HepG2 (cell line): Measurements from ENCODE around the gene TMEFF1.

Experiments
- ESRRA ChIP-seq: sonication (generic); formaldehyde crosslinking; IDR thresholded peaks from 2 replicates; pipeline ENCODE4 v1.5.1; 2020; ENCODE audit warnings: mild to moderate bottlenecking, low read depth, missing genetic modification reagents
- TF ChIP-seq, protein P1 (sequence below): sonication (generic); formaldehyde crosslinking; IDR thresholded peaks from 2 replicates; pipeline ENCODE4 v1.4.0; 2020; ENCODE audit warnings: missing genetic modification reagents, borderline replicate concordance

DNA sequence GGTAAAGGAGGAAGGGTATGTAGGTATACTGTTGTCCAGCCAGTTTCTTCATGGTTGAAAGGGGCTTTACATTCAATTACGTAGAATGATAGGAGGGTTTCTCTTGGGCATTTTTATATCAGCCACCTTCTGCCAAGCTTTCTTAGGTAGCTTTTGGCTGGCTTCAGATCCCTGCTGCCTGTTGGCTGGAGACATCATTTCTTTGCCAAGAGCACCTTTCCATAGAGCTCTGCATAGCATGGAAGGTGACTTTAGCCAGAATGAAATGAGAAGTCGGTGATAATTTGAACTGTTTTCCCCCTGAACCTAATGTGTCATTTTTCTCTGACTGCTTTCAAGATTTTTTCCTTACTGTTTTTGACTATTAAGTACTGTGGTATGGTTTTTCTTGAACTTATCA is 26.9 kb downstream of the TMEFF1 start:
- TF ChIP-seq, protein P1, sequence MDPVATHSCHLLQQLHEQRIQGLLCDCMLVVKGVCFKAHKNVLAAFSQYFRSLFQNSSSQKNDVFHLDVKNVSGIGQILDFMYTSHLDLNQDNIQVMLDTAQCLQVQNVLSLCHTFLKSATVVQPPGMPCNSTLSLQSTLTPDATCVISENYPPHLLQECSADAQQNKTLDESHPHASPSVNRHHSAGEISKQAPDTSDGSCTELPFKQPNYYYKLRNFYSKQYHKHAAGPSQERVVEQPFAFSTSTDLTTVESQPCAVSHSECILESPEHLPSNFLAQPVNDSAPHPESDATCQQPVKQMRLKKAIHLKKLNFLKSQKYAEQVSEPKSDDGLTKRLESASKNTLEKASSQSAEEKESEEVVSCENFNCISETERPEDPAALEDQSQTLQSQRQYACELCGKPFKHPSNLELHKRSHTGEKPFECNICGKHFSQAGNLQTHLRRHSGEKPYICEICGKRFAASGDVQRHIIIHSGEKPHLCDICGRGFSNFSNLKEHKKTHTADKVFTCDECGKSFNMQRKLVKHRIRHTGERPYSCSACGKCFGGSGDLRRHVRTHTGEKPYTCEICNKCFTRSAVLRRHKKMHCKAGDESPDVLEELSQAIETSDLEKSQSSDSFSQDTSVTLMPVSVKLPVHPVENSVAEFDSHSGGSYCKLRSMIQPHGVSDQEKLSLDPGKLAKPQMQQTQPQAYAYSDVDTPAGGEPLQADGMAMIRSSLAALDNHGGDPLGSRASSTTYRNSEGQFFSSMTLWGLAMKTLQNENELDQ (CRISPR knock-in tag), result no peak
- no peak for TF ChIP-seq ESRRA (CRISPR knock-in tag)
